HG02973 (cell line): Measurements from ENCODE around the gene DNAL1.
"Not testable (repeated sequence)": the region's sequence is repeated elsewhere in the genome, so short reads cannot be mapped to it uniquely, and the experiment has no call there.

ENCODE experiments used
- ATAC-seq: cut with Tn5 transposase; IDR thresholded peaks from one replicate; pipeline ENCODE4 v1.9.1; 2021; ENCODE audit warnings: moderate library complexity; ENCODE audit not compliant: unreplicated experiment

DNAL1 gene

GRCh38 chr14:73696466-73697400, 51.9 kb downstream of the DNAL1 start:
- ATAC-seq: peak; percentile 86

GRCh38 chr14:73700325-73700724, 55.5 kb downstream of the DNAL1 start:
- no peak for ATAC-seq

GRCh38 chr14:73708076-73708475, 63.3 kb downstream of the DNAL1 start:
- ATAC-seq: not testable (repeated sequence)

- ATAC-seq: no peak
These were observed 65.2 kb downstream of the DNAL1 start for GRCh38 chr14:73709904-73710469.

GRCh38 chr14:73710737-73711136, 66.0 kb downstream of the DNAL1 start:
- no peak for ATAC-seq

- no peak for ATAC-seq
These were observed 67.3 kb downstream of the DNAL1 start for GRCh38 chr14:73712071-73712506.

- no peak for ATAC-seq
These were observed 67.9 kb downstream of the DNAL1 start for GRCh38 chr14:73712540-73713180.

GRCh38 chr14:73713206-73713802, 68.5 kb downstream of the DNAL1 start:
- ATAC-seq: no peak

- ATAC-seq: peak; percentile 58
These were observed 69.2 kb downstream of the DNAL1 start, which contains the start of gene PNMA1 for GRCh38 chr14:73713803-73714655. Gene PNMA1 (minus strand): TSS chr14:73714384. CDS start chr14:73713639, 745 bp downstream.

- ATAC-seq: peak; percentile 6
These were observed 69.9 kb downstream of the DNAL1 start for GRCh38 chr14:73714656-73715081.

GRCh38 chr14:73715707-73716106, 70.9 kb downstream of the DNAL1 start:
- ATAC-seq: no peak

GRCh38 chr14:73717266-73717665, 72.5 kb downstream of the DNAL1 start:
- ATAC-seq: no peak

GRCh38 chr14:73717711-73718417, 73.1 kb downstream of the DNAL1 start:
- no peak for ATAC-seq

GRCh38 chr14:73718418-73719251, 73.8 kb downstream of the DNAL1 start:
- ATAC-seq: no peak

GRCh38 chr14:73719361-73719760, 74.6 kb downstream of the DNAL1 start:
- no peak for ATAC-seq

GRCh38 chr14:73719791-73720190, 75.0 kb downstream of the DNAL1 start:
- no peak for ATAC-seq

GRCh38 chr14:73720636-73721035, 75.8 kb downstream of the DNAL1 start:
- ATAC-seq: no peak

GRCh38 chr14:73721101-73721821, 76.5 kb downstream of the DNAL1 start:
- no peak for ATAC-seq
